ENCODE results near the gene TXNRD1. TPM values are rescaled to one million over a fixed set of nuclear protein-coding genes. Genes with fewer than 3 reads are reported as not detected.
"Not testable (repeated sequence)": the region's sequence is repeated elsewhere in the genome, so short reads cannot be mapped to it uniquely, and the experiment has no call there.

TXNRD1 gene
- total RNA-seq, 4 donors from 2014 or later, result 111 to 140 (median 128) TPM

DNA sequence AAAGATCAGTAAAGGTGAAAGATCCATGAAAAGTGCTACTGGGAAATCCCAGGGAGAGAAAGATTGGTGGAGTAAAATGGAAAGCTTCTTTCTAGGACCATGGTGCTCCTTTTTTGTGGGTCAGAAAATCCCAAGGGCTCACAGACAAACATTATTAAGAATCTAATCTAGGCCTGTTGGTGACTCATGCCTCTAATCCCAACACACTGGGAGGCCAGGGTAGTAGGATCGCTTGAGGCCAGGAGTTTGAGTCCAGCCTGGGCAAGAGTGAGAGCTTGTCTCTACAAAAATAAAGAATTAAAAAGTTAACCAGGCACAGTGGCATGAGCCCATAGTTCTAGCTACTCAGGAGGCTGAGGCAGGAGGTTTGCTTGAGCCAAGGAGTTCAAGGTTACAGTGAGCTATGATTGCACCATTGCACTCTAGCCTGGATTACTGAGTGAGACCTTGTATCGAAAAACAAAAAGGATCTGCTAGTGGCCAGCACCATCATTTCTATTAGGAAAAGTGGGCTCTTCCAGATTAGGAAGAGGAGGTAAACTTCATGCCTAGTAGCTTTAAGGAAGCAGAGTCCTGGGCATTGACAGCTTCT, 43.0 kb downstream of the TXNRD1 start:
- Histone ChIP-seq H3K4me1 (no peaks in the 10 kb centered on the region), H3K4me3 (no peak overlapping the region), H3K27ac (no peak overlapping the region), H3K27me3 (no peaks in the 10 kb centered on the region), H3K9me3 (no peaks in the 10 kb centered on the region), H3K36me3 (no peaks in the 10 kb centered on the region)
- TF ChIP-seq, protein P1, sequence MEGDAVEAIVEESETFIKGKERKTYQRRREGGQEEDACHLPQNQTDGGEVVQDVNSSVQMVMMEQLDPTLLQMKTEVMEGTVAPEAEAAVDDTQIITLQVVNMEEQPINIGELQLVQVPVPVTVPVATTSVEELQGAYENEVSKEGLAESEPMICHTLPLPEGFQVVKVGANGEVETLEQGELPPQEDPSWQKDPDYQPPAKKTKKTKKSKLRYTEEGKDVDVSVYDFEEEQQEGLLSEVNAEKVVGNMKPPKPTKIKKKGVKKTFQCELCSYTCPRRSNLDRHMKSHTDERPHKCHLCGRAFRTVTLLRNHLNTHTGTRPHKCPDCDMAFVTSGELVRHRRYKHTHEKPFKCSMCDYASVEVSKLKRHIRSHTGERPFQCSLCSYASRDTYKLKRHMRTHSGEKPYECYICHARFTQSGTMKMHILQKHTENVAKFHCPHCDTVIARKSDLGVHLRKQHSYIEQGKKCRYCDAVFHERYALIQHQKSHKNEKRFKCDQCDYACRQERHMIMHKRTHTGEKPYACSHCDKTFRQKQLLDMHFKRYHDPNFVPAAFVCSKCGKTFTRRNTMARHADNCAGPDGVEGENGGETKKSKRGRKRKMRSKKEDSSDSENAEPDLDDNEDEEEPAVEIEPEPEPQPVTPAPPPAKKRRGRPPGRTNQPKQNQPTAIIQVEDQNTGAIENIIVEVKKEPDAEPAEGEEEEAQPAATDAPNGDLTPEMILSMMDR (IDR thresholded peaks at IDR 0.05), result no peak
- TF ChIP-seq EP300 (IDR thresholded peaks at IDR 0.05) (no peak), POLR2A (IDR thresholded peaks at IDR 0.05) (no peak)
- 85 to 86% methylated on average over 2 of the region's 2 CpGs for WGBS, 2 donors
- no peak for DNase-seq (ENCODE audit: low spot score in 2 of 2)

DNA sequence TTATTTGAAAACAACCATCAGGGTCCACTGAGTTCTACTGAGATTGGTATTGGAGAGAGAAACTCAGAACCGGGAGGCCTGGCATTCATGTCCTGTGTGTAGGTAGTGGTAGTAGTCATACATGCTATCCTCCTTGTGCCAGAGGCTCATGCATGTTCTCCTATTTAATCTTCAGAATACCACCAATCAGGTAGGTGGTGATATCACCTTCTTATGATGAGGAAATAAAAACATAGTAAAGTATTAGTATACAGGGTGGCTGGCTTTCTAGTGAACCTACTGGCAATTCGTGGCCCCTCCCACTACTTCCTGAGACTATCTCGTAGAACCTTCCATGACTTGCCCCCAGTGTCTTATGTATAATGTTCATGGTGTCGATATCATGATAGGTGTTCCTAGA, 47.4 kb downstream of the TXNRD1 start:
- 77 to 78% methylated on average over 4 of the region's 4 CpGs for WGBS, 2 donors
- no peak overlapping the region for H3K27ac ChIP-seq

DNA sequence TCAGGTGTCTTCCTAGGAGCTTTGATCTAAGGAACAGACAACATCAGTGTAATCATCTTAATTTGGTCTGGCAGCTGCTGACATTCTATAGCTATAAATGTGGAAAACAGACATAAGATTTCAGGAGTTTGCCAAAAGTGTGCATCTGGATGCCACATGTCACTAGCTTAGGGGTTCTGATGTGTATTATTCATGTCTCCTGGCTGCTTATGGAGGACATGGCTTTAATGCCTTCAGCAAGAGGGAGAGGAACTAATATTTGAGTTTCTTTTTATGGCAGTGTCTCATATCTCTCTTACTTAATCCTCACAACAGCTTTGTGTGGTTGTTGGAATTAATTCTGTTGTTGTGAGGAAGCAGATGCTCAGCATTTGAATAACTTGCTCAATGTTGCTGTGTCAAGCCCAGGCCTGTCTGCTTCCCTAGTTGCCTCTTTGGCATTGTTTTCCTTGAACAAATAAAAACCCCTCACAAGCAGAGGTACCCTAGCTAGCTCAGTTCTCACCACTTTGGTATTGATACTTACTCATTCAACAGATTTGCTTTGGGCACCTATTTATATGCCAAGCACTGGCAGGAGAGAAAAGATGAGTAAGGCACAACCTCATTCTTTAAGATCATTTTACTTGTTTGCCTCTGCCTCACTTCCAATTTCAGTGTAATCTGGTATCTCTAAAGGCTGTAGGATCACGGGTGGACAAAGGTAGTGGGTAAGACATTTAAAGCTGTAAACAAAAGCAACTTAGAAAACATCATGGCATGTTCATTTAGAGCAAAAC, 48.2 kb downstream of the TXNRD1 start:
- Histone ChIP-seq H3K9me3 (no peaks in the 10 kb centered on the region), H3K27ac (no peak overlapping the region), H3K4me3 (no peak overlapping the region), H3K27me3 (no peaks in the 10 kb centered on the region), H3K4me1 (no peaks in the 10 kb centered on the region), H3K36me3 (no peaks in the 10 kb centered on the region)
- TF ChIP-seq POLR2A (IDR thresholded peaks at IDR 0.05) (no peak), EP300 (IDR thresholded peaks at IDR 0.05) (no peak)
- TF ChIP-seq, protein P1 (IDR thresholded peaks at IDR 0.05), result no peak
- no peak for DNase-seq (ENCODE audit: low spot score in 2 of 2)
- WGBS, 2 donors, result 42 to 60% methylated on average over 1 of the region's 1 CpG

More for the DNA sequence above, 47.4 kb downstream of the TXNRD1 start:
- Histone ChIP-seq H3K27me3 (no peaks in the 10 kb centered on the region), H3K4me1 (no peaks in the 10 kb centered on the region), H3K4me3 (no peak overlapping the region), H3K36me3 (no peaks in the 10 kb centered on the region), H3K9me3 (no peaks in the 10 kb centered on the region)
- TF ChIP-seq, protein P1 (IDR thresholded peaks at IDR 0.05), result no peak
- TF ChIP-seq EP300 (IDR thresholded peaks at IDR 0.05) (no peak), POLR2A (IDR thresholded peaks at IDR 0.05) (no peak)
- DNase-seq (ENCODE audit: low spot score in 2 of 2), result no peak

DNA sequence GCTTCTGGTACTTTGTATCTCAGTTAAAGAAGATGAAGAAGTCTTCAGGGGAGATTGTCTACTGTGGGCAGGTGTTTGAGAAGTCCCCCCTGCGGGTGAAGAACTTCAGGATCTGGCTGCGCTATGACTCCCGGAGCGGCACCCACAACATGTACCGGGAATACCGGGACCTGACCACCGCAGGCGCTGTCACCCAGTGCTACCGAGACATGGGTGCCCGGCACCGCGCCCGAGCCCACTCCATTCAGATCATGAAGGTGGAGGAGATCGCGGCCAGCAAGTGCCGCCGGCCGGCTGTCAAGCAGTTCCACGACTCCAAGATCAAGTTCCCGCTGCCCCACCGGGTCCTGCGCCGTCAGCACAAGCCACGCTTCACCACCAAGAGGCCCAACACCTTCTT, 49.9 kb downstream of the TXNRD1 start:
- H3K27me3 ChIP-seq; H3K9me3 ChIP-seq; DNase-seq (ENCODE audit: low spot score in 2 of 2); H3K36me3 ChIP-seq; H3K4me1 ChIP-seq; H3K4me3 ChIP-seq; H3K27ac ChIP-seq: not testable (repeated sequence)
- WGBS, 2 donors, result 89 to 94% methylated on average over 23 to 24 of the region's 24 CpGs

DNA sequence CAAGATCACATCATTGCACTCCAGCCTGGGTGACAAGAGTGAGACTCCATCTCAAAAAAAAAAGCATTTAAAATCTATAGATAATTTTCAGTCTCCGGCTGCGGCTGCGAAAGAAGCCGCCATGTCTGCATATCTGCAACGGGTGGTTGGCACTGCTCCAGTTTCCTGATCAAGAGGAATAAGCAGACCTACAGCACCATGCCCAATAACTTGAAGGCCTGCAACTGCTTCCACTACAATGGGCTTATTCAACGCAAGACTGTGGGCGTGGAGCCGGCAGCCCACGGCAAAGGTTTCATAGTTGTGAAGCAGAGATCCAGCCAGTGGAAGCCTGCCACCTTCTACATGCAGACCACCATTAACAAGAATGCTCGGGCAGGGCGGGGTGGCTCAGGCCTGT, 57.4 kb downstream of the TXNRD1 start:
- no peak overlapping the region for H3K27ac ChIP-seq
- no peak overlapping the region for H3K4me3 ChIP-seq
- no peaks in the 10 kb centered on the region for H3K27me3 ChIP-seq
- no peaks in the 10 kb centered on the region for H3K36me3 ChIP-seq
- TF ChIP-seq EP300 (IDR thresholded peaks at IDR 0.05) (no peak), POLR2A (IDR thresholded peaks at IDR 0.05) (no peak)
- TF ChIP-seq, protein P1 (IDR thresholded peaks at IDR 0.05), result no peak
- H3K9me3 ChIP-seq, result no peaks in the 10 kb centered on the region
- WGBS, 2 donors, result 61% methylated on average over 11 of the region's 11 CpGs
- DNase-seq (ENCODE audit: low spot score in 2 of 2), result no peak
- H3K4me1 ChIP-seq, result no peaks in the 10 kb centered on the region
